HuH-7 (cell line): ENCODE results near the gene POLA2.
"Not testable (repeated sequence)": the region's sequence is repeated elsewhere in the genome, so short reads cannot be mapped to it uniquely, and the experiment has no call there.

Source experiments
- DNase-seq: peaks from one replicate; pipeline ENCODE4 v3.0.0; 2011; ENCODE audit warnings: low spot score

The POLA2 gene

GRCh38 chr11:65308281-65308891, 46.6 kb downstream of the POLA2 start:
- no peak for DNase-seq

- no peak for DNase-seq
Observed at GRCh38 chr11:65309006-65309405, 47.2 kb downstream of the POLA2 start.

DNA sequence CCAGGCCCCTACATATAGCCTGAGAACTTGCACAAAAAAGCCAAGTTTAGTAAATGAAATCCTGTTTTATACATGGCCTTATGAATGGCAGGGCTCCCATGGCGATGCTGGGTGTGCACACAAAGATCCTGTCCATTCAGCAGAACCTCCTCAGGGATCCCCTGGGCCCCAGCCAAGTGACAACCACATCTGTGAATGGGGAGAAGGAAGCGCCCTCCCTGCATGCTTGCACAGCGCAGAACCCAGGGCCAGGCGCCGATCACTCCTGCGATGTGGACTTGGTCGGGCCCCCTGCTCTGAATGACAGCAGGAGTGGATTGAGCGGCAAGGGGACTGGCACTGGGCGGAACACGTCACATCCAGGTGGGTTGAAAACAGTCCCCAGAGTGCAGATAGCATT, 48.5 kb downstream of the POLA2 start:
- no peak for DNase-seq

DNA sequence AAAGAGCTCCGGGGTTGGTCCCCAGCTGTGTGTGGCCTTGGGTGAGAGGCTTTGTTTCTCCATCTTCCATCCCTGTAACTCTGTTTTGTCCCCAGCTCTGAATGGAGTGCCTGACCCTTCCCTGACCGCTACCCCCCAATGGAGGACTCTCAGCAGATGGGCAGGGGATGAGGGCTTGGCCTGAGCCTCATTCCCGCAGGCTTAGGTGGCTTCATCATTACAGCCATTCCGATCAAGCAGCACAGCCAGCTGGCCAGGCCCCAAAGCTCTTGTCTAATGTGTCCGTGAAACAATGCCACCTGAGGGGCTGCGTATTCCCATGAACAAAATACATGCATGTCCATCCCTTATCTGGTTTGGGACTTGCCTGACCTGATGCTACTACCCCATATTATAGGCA, 49.0 kb downstream of the POLA2 start:
- DNase-seq = no peak

- DNase-seq = no peak
Observed at GRCh38 chr11:65311170-65311678, 49.5 kb downstream of the POLA2 start.

DNA sequence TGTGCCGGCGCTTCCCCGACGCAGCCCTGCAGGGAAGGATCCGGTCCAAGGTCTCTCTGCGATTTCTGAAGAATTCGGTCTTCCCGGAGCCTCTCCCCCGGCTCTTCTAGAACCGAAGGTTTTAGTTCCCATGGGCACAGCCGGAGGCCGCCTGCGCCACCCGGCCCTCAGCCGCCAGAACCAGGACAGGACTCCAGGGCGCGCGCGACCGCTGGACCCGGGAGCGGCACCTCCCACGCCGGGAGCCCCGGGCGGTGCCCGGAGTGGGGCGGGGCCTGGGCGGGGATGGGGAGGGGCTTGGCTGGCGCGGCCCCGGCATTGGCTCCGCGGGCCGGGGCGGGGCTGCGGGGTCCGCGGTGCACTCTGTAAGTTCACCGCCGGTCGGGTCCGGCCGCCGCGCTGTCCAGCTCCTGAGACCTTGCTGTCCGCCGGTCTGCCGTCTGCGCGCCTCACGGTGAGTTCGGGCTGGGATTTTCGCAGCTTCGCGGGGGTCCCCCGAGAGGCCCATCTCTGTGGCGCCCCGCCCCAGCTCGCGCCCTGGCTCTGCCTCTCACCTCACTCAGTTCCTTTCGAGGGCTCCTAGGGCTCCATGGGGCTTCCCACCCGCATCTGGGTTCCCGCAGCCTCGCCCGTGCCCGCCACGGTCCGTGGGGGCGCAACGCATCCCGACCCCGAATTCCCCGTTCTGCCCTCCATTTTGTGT, 52.9 kb downstream of the POLA2 start, which contains the start of gene CDC42EP2:
CDC42EP2 (plus strand) TSS at position 366 of the 703 bp plus-strand sequence. CDS start 6,033 bp downstream, outside the sequence.
- DNase-seq = peak; percentile 79

DNA sequence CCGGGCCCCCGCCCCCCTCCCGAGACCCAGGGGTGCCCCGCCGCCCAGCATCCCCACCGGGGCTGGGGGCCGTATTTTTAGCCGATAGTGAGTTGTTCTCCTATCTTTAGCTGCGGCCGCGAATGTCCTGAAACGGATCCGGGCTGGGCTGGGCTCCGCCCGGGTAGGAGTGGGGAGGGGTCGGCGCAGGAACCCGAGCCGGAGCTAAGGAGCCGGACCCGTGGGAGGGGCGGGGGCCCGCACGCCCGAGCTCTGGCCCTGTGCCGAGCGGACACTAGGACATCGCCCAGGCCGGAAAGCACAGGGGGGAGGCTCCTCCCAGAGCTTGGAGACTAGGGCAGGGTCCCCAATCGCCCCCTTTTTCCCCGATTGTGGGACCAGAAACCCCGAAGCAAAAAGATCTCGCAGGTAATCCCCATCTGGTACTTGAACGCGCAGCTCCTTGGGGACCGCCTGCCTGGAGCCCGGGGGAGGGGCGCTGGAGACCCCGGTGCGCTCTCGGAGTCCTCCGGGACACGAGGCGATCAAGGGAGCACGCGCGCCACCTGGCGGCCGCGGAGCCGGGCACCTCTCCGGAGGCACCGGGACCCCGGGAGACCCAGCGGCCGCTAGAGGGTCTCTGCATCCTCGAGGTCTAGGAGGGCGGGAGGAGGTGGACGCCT, 53.6 kb downstream of the POLA2 start:
- DNase-seq = peak; percentile 79

GRCh38 chr11:65315866-65316226, 54.1 kb downstream of the POLA2 start:
- no peak for DNase-seq

- no peak for DNase-seq
Observed at GRCh38 chr11:65316227-65317024, 54.7 kb downstream of the POLA2 start.

DNA sequence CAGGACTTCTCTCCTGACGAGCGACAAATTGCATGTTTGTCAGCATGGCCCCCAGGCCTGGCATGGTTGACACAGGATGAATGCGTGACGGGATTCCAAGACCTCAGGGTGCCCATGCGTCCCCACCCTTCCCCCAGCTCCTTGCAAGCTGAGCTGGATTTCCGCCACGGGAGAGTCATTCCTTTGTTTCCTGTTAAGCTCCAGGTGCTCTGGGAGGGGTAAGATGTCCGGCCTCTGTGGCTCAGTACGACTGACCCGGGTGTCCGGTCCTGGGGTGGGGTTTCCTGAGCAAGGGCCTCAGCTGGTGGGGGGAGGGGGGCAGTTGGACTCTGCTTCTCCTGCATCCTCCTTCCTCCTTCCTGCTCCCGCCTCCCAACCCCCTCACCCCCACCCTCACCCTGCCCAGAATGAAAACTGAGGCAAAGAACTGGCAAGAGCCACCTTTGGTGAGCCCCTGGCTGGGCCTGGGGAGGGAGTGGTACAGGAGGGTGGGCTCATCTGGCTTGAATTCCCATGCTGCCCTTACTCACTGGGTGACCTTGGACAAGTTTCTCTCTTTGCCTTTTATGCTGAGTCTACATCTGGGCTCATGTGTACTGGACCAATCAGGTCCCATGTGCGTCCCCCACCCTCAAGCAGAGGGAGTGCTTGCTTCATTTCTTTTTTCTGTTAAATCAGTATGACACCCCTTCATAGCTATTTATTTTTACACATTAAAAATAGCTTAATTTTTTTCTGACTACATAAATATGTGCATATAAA, 55.4 kb downstream of the POLA2 start:
- no peak for DNase-seq

DNA sequence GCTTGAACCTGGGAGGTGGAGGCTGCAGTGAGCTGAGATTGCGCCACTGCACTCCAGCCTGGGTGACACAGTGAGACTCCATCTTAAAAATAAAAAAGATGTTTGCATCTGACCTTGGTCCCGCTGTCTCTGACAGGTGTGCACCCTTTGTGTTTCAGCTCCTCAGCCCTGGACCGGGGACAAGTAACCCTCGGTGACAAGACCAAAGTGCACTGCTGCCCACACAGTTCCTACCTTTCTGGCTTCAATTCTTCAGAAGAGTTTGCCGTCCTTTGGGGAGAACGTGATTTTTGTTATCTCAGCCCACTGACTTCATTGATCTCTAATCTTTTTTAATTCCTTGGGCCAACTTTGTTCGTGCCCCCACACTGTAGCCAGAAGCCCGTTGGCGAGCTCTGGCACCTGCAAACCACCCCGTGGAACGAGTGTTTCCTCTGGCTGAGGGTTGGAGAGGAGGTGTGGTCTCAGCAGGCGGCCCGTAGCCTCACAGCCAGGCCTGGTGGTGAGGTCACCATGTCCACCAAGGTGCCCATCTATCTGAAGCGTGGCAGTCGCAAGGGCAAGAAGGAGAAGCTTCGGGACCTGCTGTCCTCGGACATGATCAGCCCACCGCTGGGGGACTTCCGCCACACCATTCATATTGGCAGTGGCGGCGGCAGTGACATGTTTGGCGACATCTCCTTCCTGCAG, 58.8 kb downstream of the POLA2 start:
- no peak for DNase-seq

DNA sequence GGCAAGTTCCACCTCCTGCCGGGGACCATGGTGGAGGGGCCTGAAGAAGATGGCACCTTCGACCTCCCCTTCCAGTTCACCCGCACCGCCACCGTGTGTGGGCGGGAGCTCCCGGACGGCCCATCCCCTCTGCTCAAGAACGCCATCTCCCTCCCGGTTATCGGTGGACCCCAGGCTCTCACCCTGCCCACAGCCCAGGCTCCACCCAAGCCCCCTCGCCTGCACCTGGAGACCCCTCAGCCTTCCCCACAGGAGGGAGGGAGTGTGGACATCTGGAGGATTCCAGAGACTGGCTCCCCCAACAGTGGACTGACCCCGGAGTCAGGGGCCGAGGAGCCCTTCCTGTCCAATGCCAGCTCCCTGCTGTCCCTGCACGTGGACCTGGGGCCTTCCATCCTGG, 59.3 kb downstream of the POLA2 start:
- no peak for DNase-seq

GRCh38 chr11:65321828-65322485, 60.2 kb downstream of the POLA2 start:
- DNase-seq = no peak

GRCh38 chr11:65323813-65324212, 62.1 kb downstream of the POLA2 start:
- DNase-seq = no peak

DNA sequence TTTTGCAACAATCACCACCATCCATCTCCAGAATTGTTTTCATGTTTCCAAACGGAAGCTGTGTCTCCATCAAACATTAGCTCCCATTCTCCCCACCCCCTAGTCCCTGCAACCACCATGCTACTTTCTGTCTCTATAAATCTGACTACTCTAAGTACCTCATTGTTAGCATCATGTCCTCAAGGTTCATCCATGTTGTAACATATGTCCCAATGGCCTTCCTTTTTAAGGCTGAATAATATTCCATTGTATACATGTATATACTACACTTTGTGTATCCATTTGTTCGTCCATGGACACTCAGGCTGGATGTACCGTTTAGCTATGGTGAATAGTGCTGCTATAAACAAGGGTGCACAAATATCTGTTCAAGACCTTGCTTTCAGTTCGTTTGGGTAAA, 63.7 kb downstream of the POLA2 start:
- no peak for DNase-seq

DNA sequence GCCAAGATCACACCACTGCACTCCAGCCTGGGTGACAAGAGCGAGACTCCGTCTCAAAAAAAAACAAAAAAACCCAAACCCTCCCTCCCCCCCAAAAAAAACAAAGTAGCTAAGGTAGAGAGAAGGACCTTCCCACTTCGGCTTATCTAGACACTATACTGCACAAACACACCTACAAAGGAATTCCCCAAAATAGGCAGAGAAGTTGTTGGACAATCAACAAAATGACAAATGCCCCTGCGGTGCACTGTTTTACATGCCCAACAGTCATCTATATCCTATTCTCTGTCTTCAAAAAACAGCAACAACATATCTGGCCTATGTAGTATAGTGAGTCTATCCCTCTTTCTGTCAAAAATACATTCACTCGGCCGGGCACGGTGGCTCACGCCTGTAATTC, 65.3 kb downstream of the POLA2 start:
- DNase-seq = no peak

- DNase-seq = no peak
Observed at GRCh38 chr11:65329478-65329877, 67.7 kb downstream of the POLA2 start.

GRCh38 chr11:65329944-65330403, 68.2 kb downstream of the POLA2 start:
- DNase-seq = peak; percentile 46

DNA sequence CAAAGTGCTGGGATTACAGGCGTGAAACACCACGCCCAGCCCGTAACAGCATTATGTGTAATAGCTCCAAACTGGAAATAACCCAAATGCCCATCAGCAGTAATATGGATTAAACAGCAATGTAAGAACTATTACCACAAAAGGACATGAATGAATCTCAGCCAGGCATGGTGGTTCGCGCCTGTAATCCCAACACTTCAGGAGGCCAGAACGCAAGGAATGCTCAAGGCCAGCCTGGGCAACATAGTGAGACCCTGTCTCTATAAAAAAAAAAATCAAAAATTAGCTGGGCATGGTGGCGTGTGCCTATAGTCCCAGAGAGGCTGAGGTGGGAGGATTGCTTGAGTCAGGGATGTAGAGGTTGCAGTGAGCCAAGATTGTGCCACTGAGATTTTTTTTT, 68.8 kb downstream of the POLA2 start:
- DNase-seq = no peak

- DNase-seq = not testable (repeated sequence)
Observed at GRCh38 chr11:65332591-65332990, 70.8 kb downstream of the POLA2 start.
